ENCODE data around the gene SS18L1.

- TF ChIP-seq CTCF (IDR thresholded peaks at IDR 0.05) = no peak
- no peak for TF ChIP-seq POLR2A (IDR thresholded peaks at IDR 0.05)
- TF ChIP-seq POLR2AphosphoS5 (IDR thresholded peaks at IDR 0.05) = no peak
Observed at GRCh38 chr20:62135573-62136266, 7.8 kb upstream of the SS18L1 start.
